ENCODE measurements around the gene DENND5A. TPM values are rescaled to one million over a fixed set of nuclear protein-coding genes. Genes with fewer than 3 reads are reported as not detected.

Gene DENND5A
- total and polyA plus RNA-seq, 2 experiments from 2014 or later: 99.5 to 196 TPM

DNA sequence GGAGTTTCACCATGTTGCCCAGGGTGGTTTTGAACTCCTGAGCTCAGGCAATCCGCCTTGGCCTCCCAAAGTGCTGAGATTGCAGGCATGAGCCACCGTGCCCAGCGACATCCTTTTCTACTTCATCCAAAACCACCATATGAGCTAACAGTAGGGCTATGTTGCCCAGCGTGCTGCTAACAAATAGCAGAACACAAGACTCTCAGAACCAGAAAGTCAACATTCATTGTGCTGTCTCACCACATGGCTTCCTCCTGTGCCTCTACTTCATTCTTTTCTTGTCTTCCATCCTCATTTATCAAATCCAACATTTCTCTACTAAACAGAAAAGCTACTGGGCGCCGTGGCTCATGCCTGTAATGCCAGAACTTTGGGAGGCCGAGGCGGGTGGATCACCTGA is 12.0 kb upstream of the DENND5A start:
- H3K9me3 ChIP-seq (ENCODE audit: low read depth): no peaks in the 10 kb centered on the region
- H3K27me3 ChIP-seq: no peaks in the 10 kb centered on the region
- no peak for TF ChIP-seq CTCF (IDR thresholded peaks at IDR 0.05; ENCODE audit: low read depth, low read length)
- H3K36me3 ChIP-seq: peaks cover 6% of the 10 kb centered on the region
- no peak overlapping the region for H3K4me3 ChIP-seq
- peaks cover 16% of the 10 kb centered on the region for H3K4me1 ChIP-seq (ENCODE audit: low read depth)
- H3K27ac ChIP-seq: peak overlapping the region; percentile 81
- no peak for DNase-seq (ENCODE audit: low read depth in 1 of 2, low spot score in 1 of 2)

DNA sequence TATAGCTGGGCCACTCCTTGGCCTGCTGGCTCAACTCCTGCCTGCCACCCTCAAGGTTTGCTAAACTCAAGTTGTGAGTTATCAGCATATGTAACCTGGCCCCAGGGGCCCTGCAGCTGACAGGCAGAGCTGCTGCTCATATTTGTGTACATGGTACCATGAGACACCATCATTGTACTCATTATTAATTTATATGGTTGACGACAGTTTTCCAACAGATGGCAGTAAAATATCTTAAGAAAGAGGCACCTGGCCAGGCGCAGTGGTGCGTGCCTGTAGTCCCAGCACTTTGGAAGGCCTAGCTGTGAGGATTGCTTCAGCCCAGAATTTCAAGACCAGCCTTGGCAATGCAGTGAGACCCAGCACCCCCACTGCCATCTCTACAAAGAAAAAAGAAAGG is 11.4 kb upstream of the DENND5A start:
- no peak for TF ChIP-seq CTCF (IDR thresholded peaks at IDR 0.05; ENCODE audit: low read depth, low read length)
- no peak for DNase-seq (ENCODE audit: low read depth in 1 of 2, low spot score in 1 of 2)
- peaks cover 6% of the 10 kb centered on the region for H3K36me3 ChIP-seq
- H3K27me3 ChIP-seq: no peaks in the 10 kb centered on the region
- H3K27ac ChIP-seq: peak overlapping the region; percentile 81
- no peak overlapping the region for H3K4me3 ChIP-seq
- peaks cover 22% of the 10 kb centered on the region for H3K4me1 ChIP-seq (ENCODE audit: low read depth)
- no peaks in the 10 kb centered on the region for H3K9me3 ChIP-seq (ENCODE audit: low read depth)

- no peaks in the 10 kb centered on the region for H3K36me3 ChIP-seq
- H3K4me3 ChIP-seq: no peak overlapping the region
- no peaks in the 10 kb centered on the region for H3K9me3 ChIP-seq (ENCODE audit: low read depth)
- H3K4me1 ChIP-seq (ENCODE audit: low read depth): peaks cover 27% of the 10 kb centered on the region
- no peak for TF ChIP-seq CTCF (IDR thresholded peaks at IDR 0.05; ENCODE audit: low read depth, low read length)
- H3K27me3 ChIP-seq: no peaks in the 10 kb centered on the region
- peak in 1 of 2 donors; percentile 35 for DNase-seq (ENCODE audit: low read depth in 1 of 2, low spot score in 1 of 2)
- peak overlapping the region; percentile 15 for H3K27ac ChIP-seq
Measured at GRCh38 chr11:9274499-9275258, 9.5 kb upstream of the DENND5A start.

DNA sequence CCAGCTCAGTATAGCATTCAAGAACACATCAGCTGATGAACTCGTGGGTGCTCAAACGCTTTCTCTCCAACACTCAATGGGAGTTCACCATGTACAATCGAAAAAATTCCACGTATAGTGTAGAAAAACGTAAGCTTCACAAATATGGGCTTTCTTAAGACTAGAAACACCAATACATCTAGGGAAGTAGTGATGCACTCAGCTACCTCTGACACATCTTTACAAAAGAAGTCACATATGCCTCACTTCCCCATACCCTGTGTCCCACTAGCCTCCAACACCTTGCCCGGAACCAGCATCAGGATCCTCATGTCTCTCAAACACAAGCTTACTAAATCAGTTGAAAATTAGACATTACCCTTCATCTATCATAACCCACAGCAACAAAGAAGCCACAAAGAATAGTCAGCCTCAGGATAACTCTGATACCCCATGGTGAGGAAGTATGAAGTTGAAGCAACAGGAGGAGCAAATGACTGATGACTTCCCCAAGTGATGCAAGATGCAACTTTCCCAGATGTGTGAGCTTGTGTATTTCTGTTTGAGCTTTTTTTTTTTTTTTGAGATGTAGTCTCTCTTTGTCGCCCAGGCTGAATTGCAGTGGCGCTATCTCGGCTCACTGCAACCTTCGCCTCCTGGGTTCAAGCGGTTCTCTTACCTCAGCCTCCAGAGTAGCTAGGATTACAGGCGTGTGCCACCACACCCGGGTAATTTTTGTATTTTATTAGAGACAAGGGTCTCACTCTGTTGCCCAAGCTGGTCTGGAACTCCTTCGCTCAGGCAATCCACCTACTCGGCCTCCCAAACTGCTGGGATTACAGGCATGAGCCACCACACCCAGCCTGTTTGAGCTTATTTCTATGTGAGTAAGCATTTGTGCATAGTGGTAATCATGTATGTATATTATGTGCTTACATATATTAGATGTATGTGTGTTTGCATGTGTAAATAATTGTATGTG is 8.5 kb upstream of the DENND5A start:
- TF ChIP-seq CTCF (IDR thresholded peaks at IDR 0.05; ENCODE audit: low read depth, low read length): no peak
- peak in 1 of 2 donors; percentile 63 for DNase-seq (ENCODE audit: low read depth in 1 of 2, low spot score in 1 of 2)
- Histone ChIP-seq H3K27ac (no peak overlapping the region), H3K9me3 (ENCODE audit: low read depth) (no peaks in the 10 kb centered on the region), H3K27me3 (no peaks in the 10 kb centered on the region), H3K4me1 (ENCODE audit: low read depth) (peaks cover 33% of the 10 kb centered on the region), H3K4me3 (no peak overlapping the region), H3K36me3 (no peaks in the 10 kb centered on the region)

DNA sequence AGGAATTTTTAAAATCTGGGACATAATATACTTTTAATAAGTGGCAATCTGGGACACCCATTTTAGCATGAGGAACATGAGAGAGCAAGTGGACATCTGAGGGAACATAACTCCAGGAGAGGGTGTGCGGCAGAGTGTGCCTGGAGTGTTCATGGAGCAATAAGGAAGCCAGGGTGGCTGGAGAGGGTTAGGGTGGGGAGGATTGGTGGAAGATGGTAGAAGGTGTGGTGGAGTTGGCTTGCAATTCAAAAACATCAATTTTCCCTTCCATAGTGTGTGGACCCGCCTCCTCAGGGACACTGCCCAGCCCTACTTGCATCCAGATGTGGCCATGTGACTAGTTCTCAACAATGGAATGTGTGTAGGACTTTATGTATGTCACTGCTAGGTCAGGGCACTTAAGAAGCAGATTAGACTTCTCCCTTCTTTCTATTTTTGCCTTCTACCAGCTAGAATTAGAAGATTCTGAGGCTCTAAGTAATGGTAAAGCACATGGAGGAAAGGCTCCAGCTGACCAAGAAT is 4.4 kb upstream of the DENND5A start:
- peak; percentile 52 to 91 for DNase-seq (ENCODE audit: low read depth in 1 of 2, low spot score in 1 of 2)
- no peak overlapping the region for H3K4me3 ChIP-seq
- H3K9me3 ChIP-seq (ENCODE audit: low read depth): no peaks in the 10 kb centered on the region
- TF ChIP-seq CTCF (IDR thresholded peaks at IDR 0.05; ENCODE audit: low read depth, low read length): no peak
- no peaks in the 10 kb centered on the region for H3K27me3 ChIP-seq
- peak overlapping the region; percentile 99 for H3K27ac ChIP-seq
- peaks cover 34% of the 10 kb centered on the region for H3K4me1 ChIP-seq (ENCODE audit: low read depth)
- no peaks in the 10 kb centered on the region for H3K36me3 ChIP-seq

All from cardiac muscle cell (in vitro differentiated cells and primary cell).